ENCODE results near the gene HSPA12A.

HSPA12A gene

DNA sequence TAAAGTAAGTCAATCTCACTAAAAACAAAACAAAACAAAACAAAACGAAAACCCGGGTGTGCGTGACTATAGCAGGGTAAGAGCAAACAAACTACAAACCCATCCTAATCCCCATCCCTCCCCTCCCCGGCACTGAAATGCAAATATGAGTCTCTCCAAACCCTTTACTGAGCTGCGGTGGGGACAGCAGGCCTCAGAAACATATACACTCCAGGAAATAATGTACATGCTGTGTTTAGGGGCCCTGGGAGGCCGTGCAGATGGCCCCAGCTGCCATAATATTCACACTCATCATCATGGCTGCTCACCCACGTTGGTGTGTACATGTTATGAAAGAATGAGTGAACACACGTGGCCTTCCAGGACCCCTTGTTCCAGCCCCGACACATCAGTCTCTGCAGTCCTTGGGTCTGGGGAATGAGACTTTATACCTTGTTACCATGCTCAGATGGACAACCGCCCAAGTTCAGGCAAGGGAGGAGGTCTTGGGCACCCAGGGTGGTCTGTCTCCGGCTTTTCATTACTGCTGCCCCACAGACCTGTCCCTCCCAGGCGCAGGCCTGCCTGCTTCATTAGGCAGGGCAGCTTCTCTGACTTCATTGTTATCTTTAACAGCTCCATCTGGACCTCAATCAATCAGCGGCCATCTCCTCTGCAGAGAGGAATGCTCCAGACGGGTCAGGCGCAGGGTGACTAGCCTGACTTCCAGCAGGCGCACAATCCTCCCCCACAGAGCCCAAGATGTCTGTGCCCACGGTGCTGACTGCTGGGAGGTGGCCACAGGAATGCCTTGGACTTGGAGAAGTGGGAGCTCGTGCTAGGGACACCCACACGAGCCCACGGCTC, 20.6 kb downstream of the HSPA12A start:
- no peak for DNase-seq (ENCODE audit: extremely low read depth, low read depth)
- TF ChIP-seq, protein P1, sequence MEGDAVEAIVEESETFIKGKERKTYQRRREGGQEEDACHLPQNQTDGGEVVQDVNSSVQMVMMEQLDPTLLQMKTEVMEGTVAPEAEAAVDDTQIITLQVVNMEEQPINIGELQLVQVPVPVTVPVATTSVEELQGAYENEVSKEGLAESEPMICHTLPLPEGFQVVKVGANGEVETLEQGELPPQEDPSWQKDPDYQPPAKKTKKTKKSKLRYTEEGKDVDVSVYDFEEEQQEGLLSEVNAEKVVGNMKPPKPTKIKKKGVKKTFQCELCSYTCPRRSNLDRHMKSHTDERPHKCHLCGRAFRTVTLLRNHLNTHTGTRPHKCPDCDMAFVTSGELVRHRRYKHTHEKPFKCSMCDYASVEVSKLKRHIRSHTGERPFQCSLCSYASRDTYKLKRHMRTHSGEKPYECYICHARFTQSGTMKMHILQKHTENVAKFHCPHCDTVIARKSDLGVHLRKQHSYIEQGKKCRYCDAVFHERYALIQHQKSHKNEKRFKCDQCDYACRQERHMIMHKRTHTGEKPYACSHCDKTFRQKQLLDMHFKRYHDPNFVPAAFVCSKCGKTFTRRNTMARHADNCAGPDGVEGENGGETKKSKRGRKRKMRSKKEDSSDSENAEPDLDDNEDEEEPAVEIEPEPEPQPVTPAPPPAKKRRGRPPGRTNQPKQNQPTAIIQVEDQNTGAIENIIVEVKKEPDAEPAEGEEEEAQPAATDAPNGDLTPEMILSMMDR (IDR thresholded peaks at IDR 0.05; ENCODE audit: low read depth, low read length), result no peak

DNA sequence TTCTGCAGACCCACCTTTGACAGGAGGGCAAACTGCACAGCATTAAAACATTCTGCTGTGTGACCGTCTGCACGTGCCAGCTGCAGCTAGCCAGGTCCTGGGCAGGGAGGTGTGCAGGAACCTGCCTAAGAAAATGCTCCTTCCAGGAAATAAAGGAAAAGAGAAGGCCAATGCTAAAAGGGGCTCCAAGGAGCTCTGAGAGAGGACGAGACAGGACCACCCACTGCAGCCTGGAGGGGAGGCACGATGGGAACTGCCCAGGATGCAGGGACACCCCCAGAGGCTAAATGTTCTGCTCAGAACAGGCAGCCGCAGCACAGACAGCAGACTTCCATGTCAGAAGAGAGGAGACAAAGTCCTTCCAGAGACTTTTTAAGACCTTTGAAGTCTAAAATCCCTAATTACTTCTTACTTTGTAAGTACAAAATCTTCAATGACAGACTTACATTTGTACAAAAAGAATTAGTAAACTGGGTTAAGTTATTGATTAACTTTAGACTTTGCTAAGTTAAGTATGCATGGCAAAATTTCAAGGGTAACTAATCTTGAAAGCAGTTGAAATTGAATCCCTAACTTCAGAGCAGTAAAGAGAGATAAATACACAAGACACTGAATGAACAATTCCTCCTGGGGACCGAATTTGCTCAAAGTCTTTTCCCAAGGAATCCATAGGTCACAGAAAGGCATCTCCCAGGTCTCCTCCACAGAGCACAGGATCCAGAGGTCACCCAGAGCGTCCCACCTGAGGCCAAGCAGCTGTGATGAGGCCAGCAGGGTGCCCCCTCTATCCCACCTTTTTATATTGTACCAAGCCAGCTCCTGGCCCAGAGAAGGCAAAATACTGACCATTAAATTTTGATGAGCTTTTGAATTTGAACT, 21.5 kb downstream of the HSPA12A start:
- TF ChIP-seq, protein P1 (IDR thresholded peaks at IDR 0.05; ENCODE audit: low read depth, low read length), result no peak
- DNase-seq (ENCODE audit: extremely low read depth, low read depth), result no peak

DNA sequence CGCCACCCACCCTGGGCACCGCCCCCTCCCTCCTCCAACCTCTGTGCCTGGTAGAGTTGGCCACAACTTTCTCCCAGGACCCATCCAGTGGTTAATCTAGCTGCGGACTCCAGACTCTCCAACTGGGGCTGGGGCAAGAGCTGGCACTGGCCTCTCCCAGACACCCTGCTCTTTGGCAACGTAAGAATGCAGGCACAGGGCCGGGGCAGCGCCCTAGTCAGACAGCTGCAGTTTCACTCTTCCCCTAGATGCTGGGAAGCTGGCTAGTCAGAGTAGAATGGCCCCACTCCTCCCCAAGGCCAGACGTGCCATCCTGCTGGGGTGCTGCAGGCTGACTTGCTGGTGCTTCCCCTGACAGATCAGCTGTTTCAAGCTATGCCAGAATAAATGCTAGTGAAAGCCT, 22.1 kb downstream of the HSPA12A start:
- DNase-seq (ENCODE audit: extremely low read depth, low read depth), result no peak
- TF ChIP-seq, protein P1 (IDR thresholded peaks at IDR 0.05; ENCODE audit: low read depth, low read length), result no peak

DNA sequence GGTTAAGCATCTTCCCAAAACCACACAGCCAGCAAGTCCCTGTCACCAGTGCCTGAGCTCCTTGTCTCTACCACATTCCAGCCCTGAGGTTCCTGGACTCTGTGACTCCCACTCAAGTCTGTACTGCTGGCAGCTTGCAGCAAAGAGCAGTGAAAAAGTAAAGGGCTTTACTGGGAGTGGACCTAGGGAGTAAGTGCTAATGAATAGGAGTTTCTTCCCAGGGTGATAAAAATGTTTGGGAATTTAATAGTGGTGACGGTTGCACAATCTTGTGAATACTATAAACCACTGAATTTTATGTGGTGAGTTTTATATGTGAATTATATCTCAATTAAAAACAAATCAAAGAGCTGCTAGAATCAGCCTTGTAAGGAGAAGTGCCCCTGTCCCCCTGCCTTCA, 22.6 kb downstream of the HSPA12A start:
- DNase-seq (ENCODE audit: extremely low read depth, low read depth), result no peak
- TF ChIP-seq, protein P1 (IDR thresholded peaks at IDR 0.05; ENCODE audit: low read depth, low read length), result no peak

DNA sequence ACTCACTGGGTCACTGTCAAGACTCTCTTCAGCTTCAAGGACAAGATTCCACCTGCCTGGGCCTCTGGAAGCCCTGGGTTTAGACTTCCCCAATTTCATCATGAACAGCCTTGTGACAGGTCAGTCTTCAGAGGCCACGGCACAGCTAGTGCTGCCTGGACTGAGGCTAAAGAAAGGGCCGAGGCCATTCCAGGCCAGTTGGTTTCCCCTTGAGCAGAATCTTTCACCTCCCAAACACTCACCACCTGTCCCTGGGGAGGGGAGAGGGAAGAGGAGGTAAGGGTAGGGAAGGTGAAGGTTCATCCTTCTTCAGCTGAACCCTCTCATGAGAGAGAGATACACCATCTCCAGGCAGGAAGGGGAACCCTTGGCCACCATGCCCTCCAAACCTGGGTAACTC, 24.3 kb downstream of the HSPA12A start:
- no peak for DNase-seq (ENCODE audit: extremely low read depth, low read depth)
- TF ChIP-seq, protein P1 (IDR thresholded peaks at IDR 0.05; ENCODE audit: low read depth, low read length), result no peak

DNA sequence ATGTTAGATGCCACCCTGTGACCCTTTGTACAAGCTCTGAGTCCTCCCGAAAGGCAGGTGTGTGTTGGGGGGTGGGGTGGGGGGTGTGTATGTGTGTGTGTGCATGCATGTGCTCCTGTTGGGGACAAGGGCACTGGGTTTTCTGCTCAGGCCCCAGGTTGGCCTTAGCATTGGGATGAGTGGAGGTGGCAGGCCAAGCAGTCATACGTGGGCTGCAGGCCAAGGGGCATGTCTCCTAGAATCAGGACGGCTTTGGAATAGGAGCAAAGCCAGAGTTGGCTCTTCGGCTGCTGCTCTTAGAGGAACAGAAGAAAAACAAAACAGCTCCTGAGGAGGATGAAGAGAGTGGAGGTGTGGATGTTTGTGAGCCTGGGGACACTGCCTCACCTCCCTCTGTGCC, 26.0 kb downstream of the HSPA12A start:
- TF ChIP-seq, protein P1 (IDR thresholded peaks at IDR 0.05; ENCODE audit: low read depth, low read length), result no peak
- DNase-seq (ENCODE audit: extremely low read depth, low read depth), result no peak

All from AG09319 (cell line).